ENCODE data around the gene ZNF774.

DNA sequence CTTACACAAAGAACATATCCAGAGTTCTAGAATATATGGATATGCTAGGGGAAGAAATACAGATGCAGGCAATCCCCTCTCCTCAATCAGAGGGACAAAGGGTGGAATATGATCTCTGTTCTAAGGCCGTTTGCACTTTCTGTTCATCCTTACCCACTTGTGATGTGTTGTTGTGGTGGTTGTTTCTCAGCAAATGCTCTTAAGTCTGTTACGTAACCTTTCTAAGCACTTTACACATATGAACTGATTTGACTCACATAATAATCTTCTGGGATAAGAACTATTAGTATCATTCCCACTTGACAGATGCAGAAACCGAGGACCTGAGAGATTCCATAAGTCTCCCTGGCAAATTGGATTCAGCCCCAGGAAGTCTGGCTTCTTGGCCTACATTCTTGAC, 46.2 kb upstream of the ZNF774 start:
- TF ChIP-seq, protein P1, sequence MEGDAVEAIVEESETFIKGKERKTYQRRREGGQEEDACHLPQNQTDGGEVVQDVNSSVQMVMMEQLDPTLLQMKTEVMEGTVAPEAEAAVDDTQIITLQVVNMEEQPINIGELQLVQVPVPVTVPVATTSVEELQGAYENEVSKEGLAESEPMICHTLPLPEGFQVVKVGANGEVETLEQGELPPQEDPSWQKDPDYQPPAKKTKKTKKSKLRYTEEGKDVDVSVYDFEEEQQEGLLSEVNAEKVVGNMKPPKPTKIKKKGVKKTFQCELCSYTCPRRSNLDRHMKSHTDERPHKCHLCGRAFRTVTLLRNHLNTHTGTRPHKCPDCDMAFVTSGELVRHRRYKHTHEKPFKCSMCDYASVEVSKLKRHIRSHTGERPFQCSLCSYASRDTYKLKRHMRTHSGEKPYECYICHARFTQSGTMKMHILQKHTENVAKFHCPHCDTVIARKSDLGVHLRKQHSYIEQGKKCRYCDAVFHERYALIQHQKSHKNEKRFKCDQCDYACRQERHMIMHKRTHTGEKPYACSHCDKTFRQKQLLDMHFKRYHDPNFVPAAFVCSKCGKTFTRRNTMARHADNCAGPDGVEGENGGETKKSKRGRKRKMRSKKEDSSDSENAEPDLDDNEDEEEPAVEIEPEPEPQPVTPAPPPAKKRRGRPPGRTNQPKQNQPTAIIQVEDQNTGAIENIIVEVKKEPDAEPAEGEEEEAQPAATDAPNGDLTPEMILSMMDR (IDR thresholded peaks at IDR 0.05; ENCODE audit: low read depth, low read length, missing input control) = no peak
- no peak for TF ChIP-seq YY1 (IDR thresholded peaks at IDR 0.05)
- no peak for TF ChIP-seq RAD21 (IDR thresholded peaks at IDR 0.05)
- TF ChIP-seq SP1 (IDR thresholded peaks at IDR 0.05) = no peak
- TF ChIP-seq, protein P2, sequence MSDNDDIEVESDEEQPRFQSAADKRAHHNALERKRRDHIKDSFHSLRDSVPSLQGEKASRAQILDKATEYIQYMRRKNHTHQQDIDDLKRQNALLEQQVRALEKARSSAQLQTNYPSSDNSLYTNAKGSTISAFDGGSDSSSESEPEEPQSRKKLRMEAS (IDR thresholded peaks at IDR 0.05) = no peak
- TF ChIP-seq, protein P3, sequence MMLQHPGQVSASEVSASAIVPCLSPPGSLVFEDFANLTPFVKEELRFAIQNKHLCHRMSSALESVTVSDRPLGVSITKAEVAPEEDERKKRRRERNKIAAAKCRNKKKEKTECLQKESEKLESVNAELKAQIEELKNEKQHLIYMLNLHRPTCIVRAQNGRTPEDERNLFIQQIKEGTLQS (IDR thresholded peaks at IDR 0.05) = no peak
- no peak for TF ChIP-seq GABPA (IDR thresholded peaks at IDR 0.05 in 1 of 2, conservative IDR thresholded peaks at IDR 0.05 in 1 of 2)

All from liver (tissue), 3 donors.